HepG2 (cell line): ENCODE results near the gene COPS7A. TPM values are rescaled to one million over a fixed set of nuclear protein-coding genes. Genes with fewer than 3 reads are reported as not detected.
A peak's percentile ranks its signal among the peaks of the same experiment; 100 is the strongest.

ENCODE experiments used
- ESRRA ChIP-seq: sonication (generic); formaldehyde crosslinking; IDR thresholded peaks from 2 replicates; pipeline ENCODE4 v1.5.1; 2020; ENCODE audit warnings: mild to moderate bottlenecking, low read depth, missing genetic modification reagents
- GPN1 ChIP-seq: sonication (generic); formaldehyde crosslinking; IDR thresholded peaks from 2 replicates; pipeline ENCODE4 v1.5.1; 2020; ENCODE audit warnings: missing genetic modification reagents, borderline replicate concordance
- GZF1 ChIP-seq: sonication (generic); formaldehyde crosslinking; IDR thresholded peaks from 2 replicates; pipeline ENCODE4 v1.5.1; 2020; ENCODE audit warnings: mild to moderate bottlenecking, missing genetic modification reagents
- HOXA9 ChIP-seq: sonication (generic); formaldehyde crosslinking; IDR thresholded peaks from 2 replicates; pipeline ENCODE4 v1.8.1; 2022; ENCODE audit warnings: missing genetic modification reagents, mild to moderate bottlenecking, moderate library complexity, borderline replicate concordance
- JUNB ChIP-seq: sonication (generic); formaldehyde crosslinking; IDR thresholded peaks from 2 replicates; pipeline ENCODE4 v1.8.0; 2022; ENCODE audit warnings: missing genetic modification reagents, mild to moderate bottlenecking, borderline replicate concordance
- KAT2B ChIP-seq: fragments of 150-350 bp; IDR thresholded peaks from 2 replicates; pipeline ENCODE4 v1.6.1; 2014; ENCODE audit warnings: low read depth, low read length, borderline replicate concordance
- MXD1 ChIP-seq: sonication (generic); formaldehyde crosslinking; IDR thresholded peaks from 2 replicates; pipeline ENCODE4 v1.4.0; 2020; ENCODE audit warnings: mild to moderate bottlenecking, missing genetic modification reagents
- NONO ChIP-seq, 2 experiments: fragments of 450-650 bp in 1 of 2; sonication (generic) in 1 of 2; formaldehyde crosslinking in 1 of 2; IDR thresholded peaks in 1 of 2; conservative IDR thresholded peaks in 1 of 2; 2 replicates each; pipeline versions ENCODE4 v1.6.1 to v1.8.0; 2017 to 2022; ENCODE audit warnings: mild to moderate bottlenecking in 1 of 2, missing genetic modification reagents in 1 of 2, moderate library complexity in 1 of 2
- REL ChIP-seq: sonication (generic); formaldehyde crosslinking; conservative IDR thresholded peaks from 2 replicates; pipeline ENCODE4 v1.8.0; 2022; ENCODE audit warnings: mild to moderate bottlenecking, missing genetic modification reagents, moderate library complexity
- SNAPC5 ChIP-seq: sonication (generic); formaldehyde crosslinking; IDR thresholded peaks from 2 replicates; pipeline ENCODE4 v1.8.1; 2023; ENCODE audit warnings: mild to moderate bottlenecking, missing genetic modification reagents, borderline replicate concordance
- SRF ChIP-seq: IDR thresholded peaks from 2 replicates; pipeline ENCODE4 v1.6.1; 2011; ENCODE audit warnings: mild to moderate bottlenecking, low read depth, low read length, moderate library complexity
- TMF1 ChIP-seq: sonication (generic); formaldehyde crosslinking; IDR thresholded peaks from 2 replicates; pipeline ENCODE4 v1.8.1; 2022; ENCODE audit warnings: low read depth, missing genetic modification reagents
- ZFP82 ChIP-seq: sonication (generic); formaldehyde crosslinking; IDR thresholded peaks from 2 replicates; pipeline ENCODE4 v1.5.1; 2020; ENCODE audit warnings: mild to moderate bottlenecking, missing genetic modification reagents, borderline replicate concordance
- ZKSCAN5 ChIP-seq: sonication (generic); formaldehyde crosslinking; IDR thresholded peaks from 2 replicates; pipeline ENCODE4 v1.5.1; 2020; ENCODE audit warnings: mild to moderate bottlenecking, missing genetic modification reagents
- ZNF225 ChIP-seq: sonication (generic); formaldehyde crosslinking; IDR thresholded peaks from 2 replicates; pipeline ENCODE4 v1.4.0; 2020; ENCODE audit warnings: mild to moderate bottlenecking, missing genetic modification reagents
- ZNF251 ChIP-seq: sonication (generic); formaldehyde crosslinking; IDR thresholded peaks from 2 replicates; pipeline ENCODE4 v1.9.0; 2021; ENCODE audit warnings: mild to moderate bottlenecking, missing genetic modification reagents
- ZNF33B ChIP-seq: sonication (generic); formaldehyde crosslinking; IDR thresholded peaks from 2 replicates; pipeline ENCODE4 v1.5.1; 2020; ENCODE audit warnings: mild to moderate bottlenecking, missing genetic modification reagents
- ZNF460 ChIP-seq: sonication (generic); formaldehyde crosslinking; IDR thresholded peaks from 2 replicates; pipeline ENCODE4 v1.5.1; 2020; ENCODE audit warnings: missing genetic modification reagents, mild to moderate bottlenecking, borderline replicate concordance
- ZNF552 ChIP-seq: sonication (generic); formaldehyde crosslinking; IDR thresholded peaks from 2 replicates; pipeline ENCODE4 v1.9.0; 2022; ENCODE audit warnings: missing genetic modification reagents, mild to moderate bottlenecking, borderline replicate concordance
- ZNF616 ChIP-seq: sonication (generic); formaldehyde crosslinking; IDR thresholded peaks from 2 replicates; pipeline ENCODE4 v1.5.0; 2020; ENCODE audit warnings: low read depth, mild to moderate bottlenecking, missing genetic modification reagents
- ZNF792 ChIP-seq: IDR thresholded peaks from 2 replicates; pipeline ENCODE4 v1.6.1; 2016
- ZSCAN29 ChIP-seq: sonication (generic); formaldehyde crosslinking; conservative IDR thresholded peaks from 2 replicates; pipeline ENCODE4 v1.4.0; 2020; ENCODE audit warnings: mild to moderate bottlenecking, missing genetic modification reagents
- polyA plus RNA-seq, 8 experiments: library from polyadenylated mRNA; depleted of rRNA in 3 of 8; stranded (reverse) in 7 of 8; unstranded in 1 of 8; fragments of >200 nt; fragmentation: Illumina TruSeq in 4 of 8; extraction: Trizol in 4 of 8; gene quantifications; 2 replicates each; pipeline versions ENCODE4 v1.2.1 to v1.2.3, GENCODE V29; 2011 to 2016; ENCODE audit warnings: low read depth in 4 of 8, missing spikeins in 1 of 8, mixed read lengths in 1 of 8; ENCODE audit not compliant: insufficient read depth in 1 of 8
- total RNA-seq, 5 experiments: library from RNA; depleted of rRNA; stranded (reverse); fragments of >200 nt; fragmentation: Illumina TruSeq; extraction: Trizol; gene quantifications; 2 replicates each; pipeline ENCODE4 v1.2.3, GENCODE V29; 2016; ENCODE audit warnings: low read depth in 1 of 5
- TF ChIP-seq, protein P1 (sequence below): sonication (generic); formaldehyde crosslinking; IDR thresholded peaks from 2 replicates; pipeline ENCODE4 v1.4.0; 2020; ENCODE audit warnings: missing genetic modification reagents
- TF ChIP-seq, protein P2 (sequence below): sonication (generic); formaldehyde crosslinking; IDR thresholded peaks from 2 replicates; pipeline ENCODE4 v1.4.0; 2020; ENCODE audit warnings: missing genetic modification reagents, mild to moderate bottlenecking, borderline replicate concordance

Gene COPS7A
- total and polyA plus RNA-seq, 2 of the 13 experiments (the other 11 are each of a cell fraction or from before 2014, with no cell fraction given), result 40.0 to 73.6 TPM

DNA sequence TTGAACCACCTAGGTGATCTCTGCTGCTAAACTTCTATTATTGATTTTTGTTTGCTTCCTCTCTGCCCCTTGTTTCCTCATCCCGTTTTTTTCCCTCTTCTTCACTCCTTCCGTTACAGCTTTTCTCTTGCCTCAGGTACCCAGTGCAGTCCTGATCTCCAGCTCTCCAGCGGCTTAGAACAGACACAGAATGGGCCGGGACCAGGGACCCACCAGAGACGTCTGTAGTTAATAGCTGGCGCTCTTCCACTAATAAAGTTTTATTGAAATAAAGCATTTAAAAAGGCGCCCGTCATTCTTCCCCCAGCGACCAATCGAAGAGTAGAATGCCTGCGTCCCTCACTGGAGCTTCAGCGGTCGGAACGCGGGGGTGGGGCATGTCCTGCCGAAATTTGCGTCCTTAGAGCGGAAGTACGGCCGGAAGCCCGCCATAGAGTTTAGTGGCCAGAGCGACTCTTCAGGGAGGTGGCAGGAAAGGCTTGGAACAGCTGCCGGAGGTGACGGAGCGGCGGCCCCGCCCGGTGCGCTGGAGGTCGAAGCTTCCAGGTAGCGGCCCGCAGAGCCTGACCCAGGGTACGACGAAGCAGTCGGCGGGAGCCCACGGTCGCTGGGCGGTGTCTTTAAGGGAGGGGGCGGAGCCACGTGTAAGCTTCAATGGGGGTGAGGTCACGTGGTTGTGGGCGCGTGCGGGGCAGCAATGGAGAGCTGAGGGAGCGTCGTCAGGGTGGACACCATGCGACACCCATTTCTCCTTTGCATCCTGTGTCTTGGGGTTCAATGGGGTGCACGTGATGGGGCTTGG, at the start of gene COPS7A (continued):
- TF ChIP-seq NONO (IDR thresholded peaks at IDR 0.05), result no peak
- TF ChIP-seq NONO (CRISPR knock-in tag; conservative IDR thresholded peaks at IDR 0.05), result peak; percentile 87
- TF ChIP-seq ZNF552 (CRISPR knock-in tag), result peak; percentile 93; the same call in 1 of the 2 replicates
- TF ChIP-seq ZNF33B (CRISPR knock-in tag), result peak; percentile 90; the same call in 1 of the 2 replicates
- TF ChIP-seq, protein P1, sequence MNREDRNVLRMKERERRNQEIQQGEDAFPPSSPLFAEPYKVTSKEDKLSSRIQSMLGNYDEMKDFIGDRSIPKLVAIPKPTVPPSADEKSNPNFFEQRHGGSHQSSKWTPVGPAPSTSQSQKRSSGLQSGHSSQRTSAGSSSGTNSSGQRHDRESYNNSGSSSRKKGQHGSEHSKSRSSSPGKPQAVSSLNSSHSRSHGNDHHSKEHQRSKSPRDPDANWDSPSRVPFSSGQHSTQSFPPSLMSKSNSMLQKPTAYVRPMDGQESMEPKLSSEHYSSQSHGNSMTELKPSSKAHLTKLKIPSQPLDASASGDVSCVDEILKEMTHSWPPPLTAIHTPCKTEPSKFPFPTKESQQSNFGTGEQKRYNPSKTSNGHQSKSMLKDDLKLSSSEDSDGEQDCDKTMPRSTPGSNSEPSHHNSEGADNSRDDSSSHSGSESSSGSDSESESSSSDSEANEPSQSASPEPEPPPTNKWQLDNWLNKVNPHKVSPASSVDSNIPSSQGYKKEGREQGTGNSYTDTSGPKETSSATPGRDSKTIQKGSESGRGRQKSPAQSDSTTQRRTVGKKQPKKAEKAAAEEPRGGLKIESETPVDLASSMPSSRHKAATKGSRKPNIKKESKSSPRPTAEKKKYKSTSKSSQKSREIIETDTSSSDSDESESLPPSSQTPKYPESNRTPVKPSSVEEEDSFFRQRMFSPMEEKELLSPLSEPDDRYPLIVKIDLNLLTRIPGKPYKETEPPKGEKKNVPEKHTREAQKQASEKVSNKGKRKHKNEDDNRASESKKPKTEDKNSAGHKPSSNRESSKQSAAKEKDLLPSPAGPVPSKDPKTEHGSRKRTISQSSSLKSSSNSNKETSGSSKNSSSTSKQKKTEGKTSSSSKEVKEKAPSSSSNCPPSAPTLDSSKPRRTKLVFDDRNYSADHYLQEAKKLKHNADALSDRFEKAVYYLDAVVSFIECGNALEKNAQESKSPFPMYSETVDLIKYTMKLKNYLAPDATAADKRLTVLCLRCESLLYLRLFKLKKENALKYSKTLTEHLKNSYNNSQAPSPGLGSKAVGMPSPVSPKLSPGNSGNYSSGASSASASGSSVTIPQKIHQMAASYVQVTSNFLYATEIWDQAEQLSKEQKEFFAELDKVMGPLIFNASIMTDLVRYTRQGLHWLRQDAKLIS (CRISPR knock-in tag), result no peak
- no peak for TF ChIP-seq ZKSCAN5
- TF ChIP-seq, protein P2, sequence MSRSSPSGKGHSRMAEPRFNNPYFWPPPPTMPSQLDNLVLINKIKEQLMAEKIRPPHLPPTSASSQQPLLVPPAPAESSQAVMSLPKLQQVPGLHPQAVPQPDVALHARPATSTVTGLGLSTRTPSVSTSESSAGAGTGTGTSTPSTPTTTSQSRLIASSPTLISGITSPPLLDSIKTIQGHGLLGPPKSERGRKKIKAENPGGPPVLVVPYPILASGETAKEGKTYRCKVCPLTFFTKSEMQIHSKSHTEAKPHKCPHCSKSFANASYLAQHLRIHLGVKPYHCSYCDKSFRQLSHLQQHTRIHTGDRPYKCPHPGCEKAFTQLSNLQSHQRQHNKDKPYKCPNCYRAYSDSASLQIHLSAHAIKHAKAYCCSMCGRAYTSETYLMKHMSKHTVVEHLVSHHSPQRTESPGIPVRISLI (CRISPR knock-in tag), result no peak
- 0 out of 2 replicates have a peak, but pooled peaks have one; percentile 58 for TF ChIP-seq JUNB (CRISPR knock-in tag)
- TF ChIP-seq ESRRA (CRISPR knock-in tag), result peak; percentile 80
- TF ChIP-seq GPN1 (CRISPR knock-in tag), result no peak
- TF ChIP-seq ZNF251 (CRISPR knock-in tag), result no peak
- TF ChIP-seq HOXA9 (CRISPR knock-in tag), result no peak
- peak; percentile 51; the same call in 1 of the 2 replicates for TF ChIP-seq ZNF225
- TF ChIP-seq ZNF616 (CRISPR knock-in tag), result peak; percentile 97
- peak; percentile 93 for TF ChIP-seq REL (CRISPR knock-in tag)
- TF ChIP-seq SNAPC5 (CRISPR knock-in tag), result no peak; the same call in 1 of the 2 replicates
- TF ChIP-seq TMF1, result no peak
- no peak for TF ChIP-seq ZNF460 (CRISPR knock-in tag)
- TF ChIP-seq MXD1, result peak; percentile 98
- no peak for TF ChIP-seq ZFP82 (CRISPR knock-in tag)
- TF ChIP-seq ZNF792 (CRISPR knock-in tag), result peak; percentile 82
- no peak for TF ChIP-seq GZF1 (CRISPR knock-in tag)
- no peak for TF ChIP-seq KAT2B
- TF ChIP-seq SRF, result 0 out of 2 replicates have a peak, but pooled peaks have one; percentile 13
- TF ChIP-seq ZSCAN29 (CRISPR knock-in tag), result no peak
